Left colon (tissue), 2 donors: Measurements from ENCODE around the gene GSPT1. TPM values are rescaled to one million over a fixed set of nuclear protein-coding genes. Genes with fewer than 3 reads are reported as not detected.
A peak's percentile ranks its signal among the peaks of the same experiment; 100 is the strongest.

ENCODE experiments used
- ATAC-seq: fragments of 200-7000 bp; cut with Tn5 transposase; one replicate; pipeline ENCODE4 v1.9.1; 2020; ENCODE audit warnings: mild to moderate bottlenecking, moderate library complexity
- DNase-seq, 2 donors: peaks; one replicate each; pipeline ENCODE4 v3.0.0-alpha.2; 2020
- intact Hi-C, 2 donors: fragments of 100-400 bp; cut with DNase I in 1 of 2; cut with micrococcal nuclease in 1 of 2; formaldehyde crosslinking; loops; one replicate each; pipeline versions ENCODE4 v1.11.2 to v1.14.0; 2022; cut with DNase I, micrococcal nuclease
- total RNA-seq, 2 donors: library from RNA; stranded (reverse); fragmentation: NEBNext Ultra II Directional; extraction: Animal tissue kit (Norgen Biotek cat#: 25700); gene quantifications; one replicate each; pipeline ENCODE4 v1.2.1, GENCODE V29; 2021
- donor health status: DM: no; HTN: no; CAD: no.
- donor health status: DM: yes; HTN: yes; CAD: no.

GSPT1 gene
- total RNA-seq, 2 donors from 2014 or later: 105 to 121 TPM

- DNase-seq: peak in 1 of 2 donors; percentile 66
- intact Hi-C loops: loop anchor here in 1 of 2 donors (10.0 kb wide), 1 partner anchor 60 kb away; the partner anchor contains the start of gene SNX29
- ATAC-seq: peak; percentile 29
These were observed 577 bp downstream of the GSPT1 start for GRCh38 chr16:11915114-11915643.

GRCh38 chr16:11914210-11915113 lies 1.3 kb downstream of the GSPT1 start:
- ATAC-seq: no peak
- intact Hi-C loops: loop anchor here in 1 of 2 donors (10.0 kb wide), 1 partner anchor 60 kb away; the partner anchor contains the start of gene SNX29
- peak; percentile 35 to 48 for DNase-seq

GRCh38 chr16:11913425-11914079 lies 2.2 kb downstream of the GSPT1 start:
- DNase-seq (no peak), ATAC-seq (no peak)
- intact Hi-C loops: loop anchor here in 1 of 2 donors (10.0 kb wide), 1 partner anchor 61 kb away; the partner anchor contains the start of gene SNX29

GRCh38 chr16:11909653-11910545 lies 5.9 kb downstream of the GSPT1 start:
- ATAC-seq: no peak
- no peak for DNase-seq
- intact Hi-C loops: loop anchor here in 1 of 2 donors (10.0 kb wide), 1 partner anchor 65 kb away; the partner anchor contains the start of gene SNX29

GRCh38 chr16:11907160-11907970 lies 8.4 kb downstream of the GSPT1 start:
- intact Hi-C loops: no loop called here
- DNase-seq (no peak), ATAC-seq (no peak)

GRCh38 chr16:11903906-11904305 lies 11.8 kb downstream of the GSPT1 start:
- ATAC-seq (no peak), DNase-seq (no peak)
- intact Hi-C loops: no loop called here

- intact Hi-C loops: no loop called here
- ATAC-seq: no peak
- no peak for DNase-seq
These were observed 14.7 kb downstream of the GSPT1 start for GRCh38 chr16:11901091-11901490.

GRCh38 chr16:11896486-11897176 lies 19.1 kb downstream of the GSPT1 start:
- intact Hi-C loops: no loop called here
- no peak for DNase-seq
- ATAC-seq: no peak

- intact Hi-C loops: no loop called here
- DNase-seq (no peak), ATAC-seq (no peak)
These were observed 22.2 kb downstream of the GSPT1 start for GRCh38 chr16:11893571-11893970.

- ATAC-seq: peak; percentile 64
- intact Hi-C loops: no loop called here
- no peak for DNase-seq
These were observed 23.0 kb downstream of the GSPT1 start for GRCh38 chr16:11892761-11893160.

GRCh38 chr16:11890231-11890965 lies 25.4 kb downstream of the GSPT1 start:
- intact Hi-C loops: no loop called here
- DNase-seq (no peak), ATAC-seq (no peak)

- no peak for ATAC-seq
- DNase-seq: no peak
- intact Hi-C loops: no loop called here
These were observed 28.9 kb downstream of the GSPT1 start for GRCh38 chr16:11886881-11887280.

GRCh38 chr16:11884035-11884434 lies 31.7 kb downstream of the GSPT1 start:
- intact Hi-C loops: no loop called here
- ATAC-seq: no peak

GRCh38 chr16:11880007-11880406 lies 35.7 kb downstream of the GSPT1 start:
- DNase-seq (no peak), ATAC-seq (no peak)
- intact Hi-C loops: no loop called here

More at GRCh38 chr16:11884035-11884434, 31.7 kb downstream of the GSPT1 start:
- no peak for DNase-seq

- DNase-seq: no peak
- ATAC-seq: no peak
These were observed 38.4 kb downstream of the GSPT1 start for GRCh38 chr16:11877374-11877773.

GRCh38 chr16:11876306-11876705 lies 39.5 kb downstream of the GSPT1 start:
- ATAC-seq: no peak
- no peak for DNase-seq
- intact Hi-C loops: no loop called here

More at GRCh38 chr16:11877374-11877773, 38.4 kb downstream of the GSPT1 start:
- intact Hi-C loops: no loop called here
